A549 (cell line): Measurements from ENCODE around the gene ZNF831. TPM values are rescaled to one million over a fixed set of nuclear protein-coding genes. Genes with fewer than 3 reads are reported as not detected.

Source experiments
- ATAC-seq, 2 experiments: fragments of 200-7000 bp in 1 of 2; fragments of >200 bp in 1 of 2; cut with Nextera tagmentation in 1 of 2; cut with Tn5 transposase in 1 of 2; 3 replicates each; pipeline versions ENCODE4 v1.8.0 to v1.9.1; 2018 to 2020; ENCODE audit warnings: mild to moderate bottlenecking in 1 of 2, moderate library complexity in 1 of 2
- CTCF ChIA-PET: fragments of 300-600 bp; sonication (Branson Sonifier 250); formaldehyde crosslinking; extraction: SDS; loops from one replicate; lab custom pipeline; 2021; ENCODE audit warnings: antibody characterized with exemption, inconsistent platforms; lab: Yijun Ruan, JAX
- POLR2A ChIA-PET: fragments of 350-600 bp; formaldehyde crosslinking; extraction: SDS; loops from one replicate; lab custom pipeline; 2021; ENCODE audit warnings: antibody characterized with exemption, inconsistent platforms; lab: Yijun Ruan, JAX
- DNase-seq, 2 experiments: peaks; one replicate each; pipeline versions ENCODE4 v3.0.0 to v3.0.0-alpha.2; 2011 to 2016; ENCODE audit warnings: low read depth in 1 of 2, low spot score in 1 of 2
- FAIRE-seq: peaks from 2 replicates; lab custom pipeline; 2011; peaks lifted over from hg19 to GRCh38; lab: Jason Lieb, UNC
- H3K27ac ChIP-seq, 2 experiments: fragments of >200 bp; sonication (Bioruptor Twin); formaldehyde crosslinking; 3 replicates each; pipeline ENCODE4 v1.5.1; 2016 to 2017
- H3K4me1 ChIP-seq: fragments of >200 bp; sonication (Bioruptor Twin); formaldehyde crosslinking; 3 replicates; pipeline ENCODE4 v1.6.1; 2016
- H3K4me2 ChIP-seq: fragments of >200 bp; sonication (Bioruptor Twin); formaldehyde crosslinking; 3 replicates; pipeline ENCODE4 v1.6.1; 2016
- H3K4me3 ChIP-seq: fragments of >200 bp; sonication (Bioruptor Twin); formaldehyde crosslinking; 3 replicates; pipeline ENCODE4 v1.5.1; 2016
- H3K9me3 ChIP-seq: fragments of >200 bp; sonication (Bioruptor Twin); formaldehyde crosslinking; 3 replicates; pipeline ENCODE4 v1.6.1; 2016
- BCL3 ChIP-seq: fragments of >200 bp; sonication (Bioruptor Twin); formaldehyde crosslinking; IDR thresholded peaks from 3 replicates; pipeline ENCODE4 v1.6.1; 2016
- CBX8 ChIP-seq: fragments of 200-600 bp; sonication (generic); IDR thresholded peaks from 2 replicates; pipeline ENCODE4 v1.6.1; 2016
- CHD2 ChIP-seq: fragments of 150-350 bp; IDR thresholded peaks from 2 replicates; pipeline ENCODE4 v1.6.1; 2014; ENCODE audit warnings: low read length; ENCODE audit not compliant: partially characterized antibody
- CHD4 ChIP-seq: fragments of 200-600 bp; sonication (generic); IDR thresholded peaks from 2 replicates; pipeline ENCODE4 v1.6.1; 2016; ENCODE audit warnings: antibody characterized with exemption, mild to moderate bottlenecking, borderline replicate concordance
- EHF ChIP-seq: fragments of 250-450 bp; sonication (Bioruptor Pico); IDR thresholded peaks from 2 replicates; pipeline ENCODE4 v1.5.0; 2020; ENCODE audit warnings: mild to moderate bottlenecking
- ESRRA ChIP-seq: fragments of 150-350 bp; IDR thresholded peaks from 2 replicates; pipeline ENCODE4 v1.6.1; 2014; ENCODE audit warnings: mild to moderate bottlenecking, low read length, borderline replicate concordance
- GATA3 ChIP-seq: IDR thresholded peaks from 2 replicates; pipeline ENCODE4 v1.6.1; 2012; ENCODE audit warnings: borderline replicate concordance
- HES2 ChIP-seq: fragments of >200 bp; sonication (Bioruptor Twin); formaldehyde crosslinking; IDR thresholded peaks from 2 replicates; pipeline ENCODE4 v1.6.1; 2016
- HOXA7 ChIP-seq: fragments of 250-450 bp; sonication (Bioruptor Pico); IDR thresholded peaks from 2 replicates; pipeline ENCODE4 v1.5.0; 2020; ENCODE audit warnings: mild to moderate bottlenecking, moderate library complexity
- HOXB13 ChIP-seq: fragments of 250-450 bp; sonication (Bioruptor Pico); IDR thresholded peaks from 2 replicates; pipeline ENCODE4 v1.5.0; 2020; ENCODE audit warnings: low read depth, mild to moderate bottlenecking, moderate library complexity
- JUN ChIP-seq, 2 experiments: fragments of >200 bp; sonication (Bioruptor Twin); formaldehyde crosslinking; IDR thresholded peaks; 2 replicates in 1 of 2; 3 replicates in 1 of 2; pipeline ENCODE4 v1.6.1; 2016 to 2017
- KDM5A ChIP-seq: fragments of 200-600 bp; sonication (generic); IDR thresholded peaks from 2 replicates; pipeline ENCODE4 v1.6.1; 2016; ENCODE audit warnings: antibody characterized with exemption, mild to moderate bottlenecking
- MAFK ChIP-seq: fragments of 450-650 bp; IDR thresholded peaks from 2 replicates; pipeline ENCODE4 v1.6.1; 2014; ENCODE audit not compliant: partially characterized antibody
- MAZ ChIP-seq: fragments of 150-350 bp; IDR thresholded peaks from 2 replicates; pipeline ENCODE4 v1.6.1; 2014; ENCODE audit warnings: antibody characterized with exemption, low read depth, low read length, borderline replicate concordance
- NR3C1 ChIP-seq: fragments of >200 bp; sonication (Bioruptor Twin); formaldehyde crosslinking; IDR thresholded peaks from 3 replicates; pipeline ENCODE4 v1.6.1; 2017
- PHF8 ChIP-seq: fragments of 200-600 bp; sonication (generic); IDR thresholded peaks from 2 replicates; pipeline ENCODE4 v1.6.1; 2016; ENCODE audit warnings: low read depth, mild to moderate bottlenecking, antibody characterized with exemption, moderate library complexity, borderline replicate concordance
- POLR2A ChIP-seq: IDR thresholded peaks from 2 replicates; pipeline ENCODE4 v1.6.1; 2012; ENCODE audit warnings: mild to moderate bottlenecking, low read length
- RAD21 ChIP-seq, 2 experiments: fragments of >200 bp in 1 of 2; sonication (Bioruptor Twin) in 1 of 2; formaldehyde crosslinking in 1 of 2; IDR thresholded peaks in 1 of 2; conservative IDR thresholded peaks in 1 of 2; 2 replicates in 1 of 2; 3 replicates in 1 of 2; pipeline ENCODE4 v1.6.1; 2012 to 2018; ENCODE audit warnings: inconsistent platforms in 1 of 2
- RARB ChIP-seq: fragments of 250-450 bp; sonication (Bioruptor Pico); IDR thresholded peaks from 2 replicates; pipeline ENCODE4 v1.8.0; 2021; ENCODE audit warnings: mild to moderate bottlenecking, moderate library complexity
- RFX5 ChIP-seq: fragments of 450-650 bp; IDR thresholded peaks from 2 replicates; pipeline ENCODE4 v1.7.1; 2014; ENCODE audit warnings: antibody characterized with exemption, mild to moderate bottlenecking, moderate library complexity
- RNF2 ChIP-seq: fragments of 200-600 bp; sonication (generic); IDR thresholded peaks from 2 replicates; pipeline ENCODE4 v1.6.1; 2016; ENCODE audit warnings: low read depth, mild to moderate bottlenecking, antibody characterized with exemption, moderate library complexity, borderline replicate concordance
- TFCP2L1 ChIP-seq: fragments of 250-450 bp; sonication (Bioruptor Pico); IDR thresholded peaks from 2 replicates; pipeline ENCODE4 v1.5.0; 2021; ENCODE audit warnings: mild to moderate bottlenecking
- ZNF302 ChIP-seq: fragments of 250-450 bp; sonication (Bioruptor Pico); IDR thresholded peaks from 2 replicates; pipeline ENCODE4 v1.9.0; 2021; ENCODE audit warnings: inconsistent platforms, mild to moderate bottlenecking, moderate library complexity
- WGBS: methylation state at CpG from one replicate; pipeline ENCODE4 v1.1.6; 2017; ENCODE audit errors: missing lambda C conversion rate; 5-methylcytosine and 5-hydroxymethylcytosine counted together
- polyA plus RNA-seq, 4 experiments: library from polyadenylated mRNA; depleted of rRNA in 3 of 4; stranded (reverse); fragments of >200 nt; fragmentation: RNase III in 1 of 4; extraction: RNeasy Plus Mini Kit Qiagen cat#74134 plus additional on column Dnase treatment in 1 of 4; gene quantifications; 2 replicates in 3 of 4; 3 replicates in 1 of 4; pipeline ENCODE4 v1.2.3, GENCODE V29; 2011 to 2017
- TF ChIP-seq, protein P1 (sequence below): fragments of >200 bp; sonication (Bioruptor Twin); formaldehyde crosslinking; IDR thresholded peaks from 3 replicates; pipeline ENCODE4 v1.5.1; 2016

ZNF831 gene
- polyA plus RNA-seq, 2 of the 4 experiments (the other 2 are of a cell fraction) = not detected

GRCh38 chr20:59214606-59215547, 51.3 kb downstream of the ZNF831 start:
- no peak for TF ChIP-seq EHF
- no peak for TF ChIP-seq ZNF302
- TF ChIP-seq POLR2A = no peak
- TF ChIP-seq ESRRA = no peak
- TF ChIP-seq BCL3 = no peak
- TF ChIP-seq KDM5A = no peak
- no peak for TF ChIP-seq RARB
- TF ChIP-seq JUN (IDR thresholded peaks at IDR 0.05) = no peak
- no peak for TF ChIP-seq MAZ
- TF ChIP-seq, protein P1, sequence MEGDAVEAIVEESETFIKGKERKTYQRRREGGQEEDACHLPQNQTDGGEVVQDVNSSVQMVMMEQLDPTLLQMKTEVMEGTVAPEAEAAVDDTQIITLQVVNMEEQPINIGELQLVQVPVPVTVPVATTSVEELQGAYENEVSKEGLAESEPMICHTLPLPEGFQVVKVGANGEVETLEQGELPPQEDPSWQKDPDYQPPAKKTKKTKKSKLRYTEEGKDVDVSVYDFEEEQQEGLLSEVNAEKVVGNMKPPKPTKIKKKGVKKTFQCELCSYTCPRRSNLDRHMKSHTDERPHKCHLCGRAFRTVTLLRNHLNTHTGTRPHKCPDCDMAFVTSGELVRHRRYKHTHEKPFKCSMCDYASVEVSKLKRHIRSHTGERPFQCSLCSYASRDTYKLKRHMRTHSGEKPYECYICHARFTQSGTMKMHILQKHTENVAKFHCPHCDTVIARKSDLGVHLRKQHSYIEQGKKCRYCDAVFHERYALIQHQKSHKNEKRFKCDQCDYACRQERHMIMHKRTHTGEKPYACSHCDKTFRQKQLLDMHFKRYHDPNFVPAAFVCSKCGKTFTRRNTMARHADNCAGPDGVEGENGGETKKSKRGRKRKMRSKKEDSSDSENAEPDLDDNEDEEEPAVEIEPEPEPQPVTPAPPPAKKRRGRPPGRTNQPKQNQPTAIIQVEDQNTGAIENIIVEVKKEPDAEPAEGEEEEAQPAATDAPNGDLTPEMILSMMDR = no peak
- no peak for TF ChIP-seq HOXB13 (CRISPR knock-in tag)
- TF ChIP-seq RAD21 (conservative IDR thresholded peaks at IDR 0.05 in 1 of 2, IDR thresholded peaks at IDR 0.05 in 1 of 2) = no peak
- no peak for TF ChIP-seq MAFK
- no peak for TF ChIP-seq HES2
- POLR2A ChIA-PET = no interaction called here
- DNase-seq (no peak), ATAC-seq (no peak), FAIRE-seq (no peak)
- H3K4me2 ChIP-seq = no peak overlapping the region
- no peaks in the 10 kb centered on the region for H3K4me1 ChIP-seq
- 35% methylated on average over 11 of the region's 11 CpGs for WGBS
- H3K27ac ChIP-seq = no peak overlapping the region
- no peaks in the 10 kb centered on the region for H3K9me3 ChIP-seq
- no peak overlapping the region for H3K4me3 ChIP-seq
- CTCF ChIA-PET = interaction anchor here (0.9 to 2.3 kb wide), 8 partner anchors 9 to 345 kb away, joined by 3 to 7 read pairs (median 4); no protein-coding TSS in a partner anchor

DNA sequence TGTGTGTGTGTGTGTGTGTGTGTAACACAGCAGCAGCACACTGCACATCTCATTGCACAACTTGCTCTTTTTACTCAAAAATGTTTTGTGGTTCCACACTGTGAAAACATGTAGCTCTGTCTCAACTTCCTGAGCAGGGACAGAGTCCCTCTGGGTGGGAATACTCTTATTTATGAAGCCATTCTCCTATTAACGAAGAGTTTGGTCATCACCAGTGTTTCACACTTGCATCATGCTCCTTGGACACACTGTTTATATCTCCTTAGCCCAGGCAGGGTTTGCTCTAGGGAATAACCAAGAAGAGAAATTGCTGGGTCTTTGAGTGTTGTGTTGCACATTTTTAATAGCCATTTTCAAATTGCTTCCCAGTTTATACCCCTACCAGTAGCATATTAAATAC, 53.6 kb downstream of the ZNF831 start:
- no peak overlapping the region for H3K4me2 ChIP-seq
- ChIA-PET POLR2A (no interaction called here), CTCF (interaction anchor here (0.5 kb wide), 1 partner anchor 429 kb away, joined by 3 read pairs; no protein-coding TSS in a partner anchor)
- H3K4me1 ChIP-seq = no peaks in the 10 kb centered on the region
- no peak overlapping the region for H3K27ac ChIP-seq
- FAIRE-seq (no peak), ATAC-seq (no peak), DNase-seq (no peak)
- WGBS = 17% methylated on average over 1 of the region's 1 CpG
- no peaks in the 10 kb centered on the region for H3K9me3 ChIP-seq
- TF ChIP-seq TFCP2L1 (CRISPR knock-in tag) (no peak), HES2 (no peak), MAZ (no peak), CBX8 (no peak), BCL3 (no peak), RNF2 (no peak), PHF8 (no peak), JUN (IDR thresholded peaks at IDR 0.05) (no peak), RFX5 (no peak), GATA3 (no peak), HOXA7 (no peak), NR3C1 (no peak), ZNF302 (no peak), MAFK (no peak), CHD2 (no peak), CHD4 (no peak)
- H3K4me3 ChIP-seq = no peak overlapping the region
